GM19452 (cell line): Measurements from ENCODE around the gene TUBGCP2.
"Not testable (repeated sequence)": the region's sequence is repeated elsewhere in the genome, so short reads cannot be mapped to it uniquely, and the experiment has no call there.

Experiments
- ATAC-seq: cut with Tn5 transposase; IDR thresholded peaks from one replicate; pipeline ENCODE4 v1.9.1; 2021; ENCODE audit not compliant: unreplicated experiment

TUBGCP2 gene

DNA sequence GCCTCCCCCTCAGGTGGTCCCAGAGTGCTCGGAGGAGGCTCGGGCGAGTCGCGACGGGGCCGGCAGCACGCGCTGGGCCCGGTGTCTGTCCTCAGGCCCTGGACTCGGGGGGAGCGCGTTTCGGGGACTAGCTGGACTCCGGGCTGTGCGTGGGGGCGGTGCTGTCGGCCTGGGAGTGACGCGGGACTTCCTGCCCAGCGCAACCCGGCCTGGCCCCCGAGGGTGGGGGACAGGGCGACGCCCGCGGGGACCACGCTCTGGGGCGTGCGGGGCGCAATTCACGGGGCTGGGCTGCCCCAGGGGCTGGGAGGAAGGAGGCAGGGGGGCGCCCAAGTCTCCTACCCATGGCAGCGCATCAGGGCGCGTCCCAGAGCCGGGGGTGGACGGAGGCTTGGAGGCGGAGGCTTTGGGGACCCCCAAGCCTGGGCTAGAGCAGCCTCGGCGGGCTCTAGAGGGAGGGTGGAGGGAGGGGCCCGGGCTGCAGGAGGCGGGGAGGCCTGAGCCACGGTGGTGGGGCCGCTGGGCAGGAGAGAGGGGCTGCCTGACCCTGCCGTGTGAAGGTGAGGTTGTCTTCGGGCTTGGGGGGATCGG lies 73.3 kb downstream of the TUBGCP2 start:
- ATAC-seq, result no peak

DNA sequence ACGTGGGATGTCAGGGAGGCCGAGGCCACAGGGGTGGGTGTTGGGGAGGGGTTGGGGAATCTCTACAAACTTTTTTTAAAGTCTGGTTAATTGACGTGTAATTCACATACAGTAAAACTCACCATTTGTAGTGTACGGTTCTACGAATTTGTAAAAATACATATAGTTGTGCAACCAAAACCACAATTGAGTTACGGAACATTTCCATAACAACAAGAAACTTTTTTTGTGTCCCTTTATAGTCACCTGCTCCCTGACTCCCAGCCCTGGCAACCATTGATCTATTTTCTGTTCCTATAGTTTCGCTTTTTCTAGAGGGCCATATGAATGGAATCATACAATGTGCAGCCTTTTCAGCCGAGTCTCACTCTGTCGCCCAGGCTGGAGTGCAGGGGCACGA lies 73.9 kb downstream of the TUBGCP2 start:
- ATAC-seq, result not testable (repeated sequence)

DNA sequence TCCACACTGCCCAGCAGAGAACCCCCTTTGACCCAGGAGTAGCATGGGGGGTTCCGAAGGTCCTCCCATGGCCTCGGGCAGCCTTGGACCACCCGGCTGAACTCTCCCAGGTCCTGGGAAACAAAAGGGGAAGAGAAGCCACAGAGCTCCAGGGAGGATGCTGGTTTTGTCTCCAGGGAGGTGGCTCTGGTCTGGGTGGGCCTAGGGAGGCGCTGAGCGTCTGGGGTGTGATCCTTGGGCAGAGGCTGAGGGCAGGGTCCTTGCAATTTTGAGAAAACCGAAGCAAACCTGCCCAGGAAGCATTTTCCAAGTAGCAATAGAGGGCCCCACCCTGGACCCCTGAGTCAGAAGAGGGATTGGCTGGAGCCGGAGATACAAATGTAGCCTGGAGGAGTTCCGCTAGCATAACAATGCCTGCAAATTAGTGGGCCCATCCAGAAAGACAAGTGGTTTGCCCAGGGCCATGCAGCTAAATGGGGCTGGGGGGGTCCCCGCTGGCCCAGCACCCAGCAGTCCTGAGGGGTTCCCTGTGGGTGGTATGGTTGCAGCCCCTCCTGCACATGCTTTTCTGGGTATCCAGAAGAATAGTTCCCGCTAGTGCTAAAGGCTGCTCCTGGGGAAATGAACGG lies 76.6 kb downstream of the TUBGCP2 start:
- ATAC-seq, result no peak

DNA sequence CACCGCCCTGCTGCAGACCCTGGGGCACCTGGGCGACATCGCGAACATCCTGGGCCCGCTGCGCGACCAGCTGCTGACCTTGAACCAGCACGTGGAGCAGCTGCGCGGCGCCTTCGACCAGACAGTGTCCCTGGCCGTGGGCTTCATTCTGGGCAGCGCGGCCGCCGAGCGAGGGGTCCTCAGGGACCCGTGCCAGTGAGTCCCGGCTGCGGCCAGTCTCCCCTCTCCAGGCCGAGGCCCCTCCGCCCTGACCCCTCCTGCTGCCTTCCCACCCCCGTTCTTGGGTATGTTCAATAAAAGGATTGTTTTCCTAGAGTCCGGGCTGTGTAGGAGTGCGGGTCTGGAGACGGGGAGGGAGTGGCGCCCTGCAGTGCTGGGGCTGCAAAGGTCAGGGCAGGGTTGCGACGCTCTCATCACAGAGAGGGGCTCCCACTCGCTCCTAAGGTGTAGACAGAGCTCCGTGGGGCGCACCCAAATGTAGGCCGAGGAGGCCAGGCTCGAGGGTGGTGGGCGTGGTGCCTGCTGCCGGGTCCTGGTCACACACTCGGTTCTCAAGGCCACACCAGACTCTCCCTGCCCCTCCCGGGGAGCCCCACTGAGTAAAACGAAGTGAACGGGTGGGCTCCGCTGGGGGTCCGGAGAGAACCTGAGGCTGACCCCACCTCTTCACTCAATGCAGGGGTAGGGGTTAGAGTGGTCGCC lies 77.3 kb downstream of the TUBGCP2 start:
- no peak for ATAC-seq

DNA sequence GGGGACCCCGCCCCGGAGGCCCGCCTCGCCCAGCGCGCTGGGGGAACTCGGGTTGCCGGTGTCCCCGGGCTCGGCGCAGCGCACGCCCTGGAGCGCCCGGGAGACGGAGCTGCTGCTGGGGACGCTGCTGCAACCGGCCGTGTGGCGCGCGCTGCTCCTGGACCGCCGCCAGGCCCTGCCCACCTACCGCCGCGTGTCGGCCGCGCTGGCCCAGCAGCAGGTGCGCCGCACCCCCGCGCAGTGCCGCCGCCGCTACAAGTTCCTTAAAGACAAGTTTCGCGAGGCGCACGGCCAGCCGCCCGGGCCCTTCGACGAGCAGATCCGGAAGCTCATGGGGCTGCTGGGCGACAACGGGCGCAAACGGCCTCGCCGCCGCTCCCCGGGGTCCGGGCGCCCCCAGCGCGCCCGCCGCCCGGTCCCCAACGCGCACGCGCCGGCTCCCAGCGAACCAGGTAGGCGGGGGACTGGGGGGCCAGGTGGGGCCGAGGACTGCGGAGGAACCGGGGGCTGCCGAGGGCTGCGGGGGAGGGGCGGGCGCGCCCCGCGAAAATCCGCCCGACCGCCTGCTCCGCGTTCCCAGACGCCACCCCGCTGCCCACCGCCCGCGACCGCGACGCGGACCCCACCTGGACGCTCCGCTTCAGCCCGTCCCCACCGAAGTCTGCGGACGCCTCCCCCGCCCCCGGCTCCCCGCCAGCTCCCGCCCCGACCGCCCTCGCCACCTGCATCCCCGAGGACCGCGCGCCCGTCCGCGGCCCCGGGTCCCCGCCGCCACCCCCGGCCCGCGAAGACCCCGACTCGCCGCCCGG lies 78.1 kb downstream of the TUBGCP2 start:
- ATAC-seq, result no peak

DNA sequence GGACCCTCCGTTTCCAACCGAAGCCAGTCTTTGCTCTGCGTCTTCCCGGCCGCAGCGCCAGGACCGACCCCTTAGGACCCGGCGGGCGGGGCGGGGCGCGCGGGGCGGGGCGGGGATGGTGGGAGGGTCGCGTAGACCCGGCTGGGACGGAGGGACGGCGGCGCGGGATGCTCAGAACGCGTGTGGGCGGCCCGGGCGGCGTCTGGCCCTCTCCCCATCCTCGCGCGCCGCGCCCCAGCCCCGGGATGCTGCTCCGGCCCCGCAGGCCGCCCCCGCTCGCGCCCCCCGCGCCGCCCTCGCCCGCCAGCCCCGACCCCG lies 78.7 kb downstream of the TUBGCP2 start, which contains the start of gene UTF1:
TSS of gene UTF1 (plus strand) at position 174 of the 318 bp plus-strand sequence. CDS start at position 246, 72 bp downstream.
- no peak for ATAC-seq

DNA sequence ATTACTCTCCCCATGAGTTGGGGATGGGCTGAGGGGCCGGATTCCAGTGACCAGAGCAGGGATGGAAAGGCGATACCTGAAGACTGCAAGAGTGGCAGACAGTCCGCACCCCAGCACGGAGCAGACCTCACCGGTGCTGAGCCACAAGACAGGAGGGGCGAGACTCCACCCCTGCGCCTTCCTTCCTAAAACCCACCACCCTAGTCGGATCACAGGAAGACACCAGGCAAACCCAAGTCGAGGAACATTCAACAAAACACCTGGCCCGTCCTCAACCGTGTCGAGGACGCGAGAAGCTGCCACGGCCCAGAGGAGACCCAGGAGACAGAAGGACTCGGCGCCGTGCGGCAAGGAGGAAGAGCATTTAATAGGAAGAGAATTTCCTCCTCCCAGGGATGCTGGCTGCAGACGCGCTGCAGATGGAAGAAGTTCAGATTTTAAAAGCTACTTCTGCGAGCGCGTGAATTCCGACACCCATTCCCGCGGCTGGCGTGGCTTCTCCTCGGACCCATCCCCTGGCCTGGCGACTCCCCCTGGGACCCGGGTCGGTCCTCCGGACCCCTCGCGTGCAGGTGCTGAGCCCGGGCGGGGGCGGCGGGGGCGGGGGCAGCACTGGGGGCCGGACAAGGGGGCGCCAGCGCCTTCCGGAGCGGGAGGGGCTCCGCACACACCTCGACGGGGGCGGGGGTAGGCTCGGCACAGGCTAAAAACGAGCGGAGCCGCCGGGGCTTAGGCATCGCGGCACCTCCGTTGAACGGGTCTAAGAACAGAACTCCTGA lies 79.2 kb downstream of the TUBGCP2 start:
- ATAC-seq, result no peak
